Chondrocyte (in vitro differentiated cells): ENCODE measurements around the gene NCOA1. TPM values are rescaled to one million over a fixed set of nuclear protein-coding genes. Genes with fewer than 3 reads are reported as not detected.
"Not testable (repeated sequence)": the region's sequence is repeated elsewhere in the genome, so short reads cannot be mapped to it uniquely, and the experiment has no call there.

ENCODE experiments used
- DNase-seq: peaks from one replicate; pipeline ENCODE4 v3.0.0; 2021; ENCODE audit warnings: mixed read lengths, low spot score
- H3K27ac Mint-ChIP-seq: one replicate; pipeline ENCODE4 v1.8.0; 2021; ENCODE audit warnings: mild to moderate bottlenecking, moderate library complexity, mixed read lengths; ENCODE audit not compliant: unreplicated experiment
- H3K27me3 Mint-ChIP-seq: 2 replicates; pipeline ENCODE4 v1.8.0; 2021; ENCODE audit warnings: low read depth, mixed read lengths
- H3K36me3 Mint-ChIP-seq: 2 replicates; pipeline ENCODE4 v1.8.0; 2021; ENCODE audit warnings: low read depth, mixed read lengths
- H3K4me1 Mint-ChIP-seq: 2 replicates; pipeline ENCODE4 v1.8.0; 2021; ENCODE audit warnings: low read depth, mild to moderate bottlenecking, mixed read lengths
- H3K4me3 Mint-ChIP-seq: one replicate; pipeline ENCODE4 v1.8.0; 2021; ENCODE audit warnings: mild to moderate bottlenecking, moderate library complexity, mixed read lengths; ENCODE audit not compliant: unreplicated experiment
- H3K9me3 Mint-ChIP-seq: 2 replicates; pipeline ENCODE4 v1.8.0; 2021; ENCODE audit warnings: low read depth, mixed read lengths
- CTCF ChIP-seq: fragments of 200-600 bp; sonication (generic); IDR thresholded peaks from 2 replicates; pipeline ENCODE4 v1.5.0; 2021; ENCODE audit warnings: antibody characterized with exemption, mild to moderate bottlenecking, moderate library complexity
- total RNA-seq: library from RNA; stranded (reverse); gene quantifications from 3 replicates; pipeline ENCODE4 v1.2.1, GENCODE V29; 2021

Gene NCOA1
- total RNA-seq, 1 donor from 2014 or later: 20.3 TPM

- H3K4me1 Mint-ChIP-seq: peaks cover 5% of the 10 kb centered on the region
- DNase-seq: no peak
- H3K4me3 Mint-ChIP-seq: no peak overlapping the region
- TF ChIP-seq CTCF: no peak
- H3K27me3 Mint-ChIP-seq: no peaks in the 10 kb centered on the region
- H3K27ac Mint-ChIP-seq: no peak overlapping the region
- H3K9me3 Mint-ChIP-seq: no peaks in the 10 kb centered on the region
- H3K36me3 Mint-ChIP-seq: peaks cover 4% of the 10 kb centered on the region
Observed at GRCh38 chr2:24672589-24672988, 181.5 kb downstream of the NCOA1 start.

GRCh38 chr2:24675338-24675737 is 184.3 kb downstream of the NCOA1 start:
- no peak for TF ChIP-seq CTCF
- Mint-ChIP-seq H3K4me1 (peaks cover 4% of the 10 kb centered on the region), H3K4me3 (no peak overlapping the region), H3K27me3 (no peaks in the 10 kb centered on the region), H3K9me3 (peaks cover 4% of the 10 kb centered on the region), H3K27ac (no peak overlapping the region), H3K36me3 (peaks cover 12% of the 10 kb centered on the region)
- DNase-seq: no peak

GRCh38 chr2:24676493-24676892 is 185.4 kb downstream of the NCOA1 start:
- Mint-ChIP-seq H3K27ac (no peak overlapping the region), H3K36me3 (peaks cover 14% of the 10 kb centered on the region), H3K4me1 (no peaks in the 10 kb centered on the region), H3K4me3 (no peak overlapping the region), H3K27me3 (no peaks in the 10 kb centered on the region), H3K9me3 (peaks cover 4% of the 10 kb centered on the region)
- TF ChIP-seq CTCF: no peak
- no peak for DNase-seq

GRCh38 chr2:24678066-24678465 is 187.0 kb downstream of the NCOA1 start:
- H3K9me3 Mint-ChIP-seq, DNase-seq, H3K4me3 Mint-ChIP-seq, H3K27ac Mint-ChIP-seq, H3K4me1 Mint-ChIP-seq, H3K27me3 Mint-ChIP-seq: not testable (repeated sequence)
- peaks cover 14% of the 10 kb centered on the region for H3K36me3 Mint-ChIP-seq

GRCh38 chr2:24680196-24680595 is 189.1 kb downstream of the NCOA1 start:
- peaks cover 4% of the 10 kb centered on the region for H3K9me3 Mint-ChIP-seq
- no peak overlapping the region for H3K4me3 Mint-ChIP-seq
- H3K27me3 Mint-ChIP-seq: no peaks in the 10 kb centered on the region
- no peak overlapping the region for H3K27ac Mint-ChIP-seq
- no peak for DNase-seq
- no peak for TF ChIP-seq CTCF
- peaks cover 14% of the 10 kb centered on the region for H3K4me1 Mint-ChIP-seq
- peaks cover 11% of the 10 kb centered on the region for H3K36me3 Mint-ChIP-seq

GRCh38 chr2:24682304-24682703 is 191.2 kb downstream of the NCOA1 start:
- Mint-ChIP-seq H3K9me3 (peaks cover 4% of the 10 kb centered on the region), H3K27ac (peak overlapping the region; percentile 84)
- DNase-seq: no peak

More at GRCh38 chr2:24682304-24682703, 191.2 kb downstream of the NCOA1 start:
- no peaks in the 10 kb centered on the region for H3K27me3 Mint-ChIP-seq
- H3K4me1 Mint-ChIP-seq: peaks cover 14% of the 10 kb centered on the region
- no peak overlapping the region for H3K4me3 Mint-ChIP-seq
- TF ChIP-seq CTCF: no peak
- H3K36me3 Mint-ChIP-seq: peaks cover 11% of the 10 kb centered on the region
